Stimulated activated CD4-positive, alpha-beta T cell treated with anti-CD3 and anti-CD28 coated beads, Interleukin-1b, Interleukin-23, amount 100 ng/mL, for 48 hours (primary cell): Measurements from ENCODE around the gene TRIM10.
"Not testable (repeated sequence)": the region's sequence is repeated elsewhere in the genome, so short reads cannot be mapped to it uniquely, and the experiment has no call there.

Source experiments
- DNase-seq: peaks from one replicate; pipeline ENCODE4 v3.0.0-alpha.2; 2020

The TRIM10 gene

DNA sequence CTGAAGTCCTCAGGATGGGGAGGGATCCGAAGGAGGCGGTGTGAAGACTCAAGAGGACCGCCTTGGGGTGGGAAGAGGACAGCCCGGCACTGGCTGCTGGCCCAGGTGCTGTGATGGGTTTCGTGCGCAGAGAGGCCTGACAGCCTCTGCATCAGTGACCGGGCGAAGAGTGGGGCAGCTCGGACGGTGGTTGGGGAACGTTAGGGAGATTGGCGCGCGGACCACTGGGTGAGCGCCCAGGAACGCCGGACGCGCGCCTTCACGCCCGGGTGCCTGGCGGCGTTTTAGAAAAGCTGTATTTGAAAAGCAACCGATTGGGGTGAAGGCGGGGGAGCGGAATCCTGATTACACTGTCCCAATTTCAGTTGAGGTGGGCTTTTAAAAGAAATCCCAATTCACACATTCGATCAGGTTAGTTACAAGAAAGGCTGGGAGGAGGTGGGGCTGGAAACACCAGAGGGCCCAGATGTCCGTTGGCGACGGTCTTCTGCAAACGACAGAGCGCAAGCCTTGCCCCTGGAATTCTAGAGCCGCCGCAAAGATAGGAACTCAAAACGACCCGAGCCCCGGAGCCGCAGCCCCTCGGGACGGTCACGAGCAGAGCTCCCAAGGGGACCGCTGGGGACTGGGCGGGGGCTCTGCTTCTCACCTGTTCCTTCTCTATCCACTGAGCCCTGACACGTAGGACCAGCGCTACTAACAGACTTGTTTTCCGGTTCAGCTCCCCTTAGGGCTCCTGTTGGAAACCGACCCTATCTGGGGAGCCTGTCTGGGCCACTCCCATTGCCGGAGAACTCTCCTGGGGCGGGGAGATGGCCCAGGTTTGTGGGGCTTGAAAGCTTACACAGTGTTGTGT, 33.5 kb downstream of the TRIM10 start:
- no peak for DNase-seq

DNA sequence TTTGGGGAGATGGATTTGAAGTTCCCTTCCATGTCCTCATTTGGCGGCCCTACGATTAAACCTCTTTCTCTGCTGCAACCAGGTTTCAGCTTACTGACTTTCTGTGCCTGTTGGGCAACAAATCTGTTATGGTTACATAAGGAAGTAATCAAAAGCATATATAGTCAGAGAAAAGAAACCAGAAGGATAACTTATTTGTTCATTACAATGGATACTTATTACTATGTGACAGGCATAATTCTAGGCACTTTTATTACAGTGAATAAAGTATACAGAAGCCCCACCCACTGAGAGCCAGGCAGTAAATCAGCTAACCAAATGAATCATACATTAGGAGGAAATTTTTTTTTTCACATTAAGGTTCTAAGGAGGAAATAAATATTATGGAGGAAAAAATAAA, 38.5 kb downstream of the TRIM10 start:
- no peak for DNase-seq

DNA sequence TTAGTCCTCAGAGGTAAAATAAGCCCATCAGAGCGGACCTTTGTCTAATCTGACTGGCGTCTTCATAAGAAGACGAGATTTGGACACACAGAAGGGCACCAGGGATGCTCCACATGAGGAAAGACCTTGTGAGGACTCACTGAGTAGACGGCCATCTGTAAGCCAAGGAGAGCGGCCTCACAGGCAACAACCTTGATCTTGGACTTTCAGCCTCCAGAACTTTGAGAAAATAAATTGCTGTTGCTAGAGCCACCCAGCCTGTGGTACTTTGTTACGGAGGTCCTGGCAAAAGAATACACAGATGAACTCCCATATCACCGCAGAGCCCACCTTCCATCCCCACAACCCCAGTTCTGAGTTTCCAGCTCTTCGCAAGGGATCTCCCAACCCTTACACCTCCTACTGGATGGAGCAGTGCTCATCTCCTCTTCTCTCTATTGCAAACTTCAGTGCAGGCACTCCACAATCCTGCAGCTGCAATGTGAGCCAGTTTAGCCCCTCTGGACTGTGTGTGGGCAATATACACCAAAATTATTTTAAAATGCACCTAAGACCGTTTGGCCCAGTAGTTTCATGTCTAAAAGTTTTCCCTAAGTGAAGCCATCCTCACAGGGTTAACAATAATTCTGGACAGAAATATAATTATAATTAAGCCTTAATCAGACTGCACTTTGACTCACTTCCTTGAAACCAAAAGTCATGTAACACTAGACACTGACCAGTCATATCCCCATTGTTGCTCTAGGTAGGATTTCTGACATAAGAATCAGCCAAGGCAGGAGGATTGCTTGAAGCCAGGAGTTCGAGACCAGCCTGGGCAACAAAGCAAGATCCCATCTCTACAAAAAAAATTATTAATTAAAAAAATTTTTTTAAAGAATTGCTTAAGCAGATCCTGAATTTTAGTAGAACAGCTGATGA, 39.3 kb downstream of the TRIM10 start:
- DNase-seq, result no peak

- not testable (repeated sequence) for DNase-seq
Measured at GRCh38 chr6:30118691-30119090, 42.3 kb downstream of the TRIM10 start.

- no peak for DNase-seq
Measured at GRCh38 chr6:30116724-30117123, 44.3 kb downstream of the TRIM10 start.

GRCh38 chr6:30113841-30114240, 47.2 kb downstream of the TRIM10 start:
- no peak for DNase-seq

DNA sequence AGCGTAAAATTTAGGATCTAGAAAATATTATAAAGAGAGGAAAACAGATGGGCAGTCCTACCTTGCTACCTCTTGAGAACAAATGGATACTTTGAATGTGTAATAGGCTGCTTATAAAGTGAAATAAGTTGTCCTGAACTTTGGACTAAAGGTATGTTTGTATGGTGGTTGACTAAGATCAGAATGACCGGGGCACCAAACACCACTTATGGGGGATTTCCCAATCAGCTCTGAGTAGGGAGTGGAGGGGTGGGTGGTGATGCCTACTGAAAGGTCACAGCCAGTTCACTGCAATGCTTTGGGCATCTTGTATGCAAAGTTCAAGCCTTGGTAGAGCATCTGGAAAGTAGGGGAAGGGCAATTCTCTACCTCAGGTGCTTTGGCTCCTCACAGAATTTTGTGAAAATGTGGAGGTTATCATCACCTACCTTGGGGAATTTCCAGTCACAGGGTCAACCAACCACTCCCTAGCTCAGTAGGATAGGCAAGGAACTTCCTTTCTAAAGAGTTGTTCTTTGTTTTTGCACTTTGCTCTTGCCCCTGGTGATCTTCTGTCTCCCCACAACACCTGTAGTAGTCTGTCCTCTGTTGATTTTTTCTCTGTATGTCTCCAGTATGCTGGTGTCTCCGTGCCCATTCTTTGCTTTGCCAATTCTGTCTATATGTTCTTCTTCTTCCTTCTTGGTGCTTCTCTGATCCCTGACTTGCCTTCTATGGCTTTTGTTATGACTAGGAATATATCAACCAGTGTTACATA, 47.8 kb downstream of the TRIM10 start, which contains the start of gene TRIM31:
Gene TRIM31, minus strand, starts transcription at position 88 of the 757 bp plus-strand sequence. CDS start 285 bp downstream, outside the sequence.
- no peak for DNase-seq

DNA sequence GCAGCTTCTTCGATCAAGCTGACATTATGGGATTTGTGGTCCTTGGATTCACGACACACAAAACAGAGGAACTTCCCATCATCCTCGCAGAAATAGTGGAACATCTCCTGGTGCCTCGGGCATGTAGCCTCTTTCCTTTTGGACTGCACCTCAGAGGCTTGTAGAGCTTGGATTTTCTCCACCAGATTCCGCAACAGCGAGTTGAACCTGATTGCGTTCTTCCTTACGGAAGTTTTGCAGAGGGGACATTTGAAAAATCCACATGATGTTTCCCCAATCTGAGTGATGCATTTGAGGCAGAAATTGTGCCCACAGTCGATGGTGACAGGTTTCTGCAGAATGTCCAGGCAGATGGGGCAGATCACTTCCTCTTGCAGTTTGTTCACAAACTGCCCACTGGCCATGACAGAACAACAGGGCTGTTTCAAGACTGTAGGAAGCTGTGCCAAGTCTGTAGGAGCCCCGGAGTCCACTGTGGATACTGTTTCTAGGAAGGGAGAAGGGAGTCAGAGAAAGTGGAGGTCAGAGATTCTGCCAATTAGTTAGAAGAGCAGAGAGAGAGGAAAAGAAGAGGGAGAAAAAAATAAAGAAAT, 48.5 kb downstream of the TRIM10 start:
- no peak for DNase-seq

GRCh38 chr6:30111266-30111856, 49.6 kb downstream of the TRIM10 start:
- DNase-seq, result no peak

DNA sequence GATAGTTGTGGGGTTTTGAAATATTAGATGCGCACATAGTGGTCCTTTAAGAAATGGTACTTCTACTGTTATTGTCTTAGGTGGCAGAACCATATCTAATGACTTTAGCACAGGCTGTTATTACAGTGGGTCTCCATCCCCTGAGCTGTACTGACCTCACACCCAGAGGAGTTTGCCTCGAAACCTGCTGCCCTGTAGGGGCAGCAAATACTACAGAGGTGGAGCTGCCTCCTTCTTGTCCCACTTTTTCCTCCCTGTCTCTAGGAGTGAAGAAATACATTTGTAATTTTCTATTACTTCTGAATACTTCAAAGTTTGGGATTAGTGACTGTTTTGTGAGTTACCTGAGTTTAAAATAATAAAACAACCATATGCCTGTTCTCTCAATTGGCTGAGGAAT, 56.4 kb downstream of the TRIM10 start:
- no peak for DNase-seq

DNA sequence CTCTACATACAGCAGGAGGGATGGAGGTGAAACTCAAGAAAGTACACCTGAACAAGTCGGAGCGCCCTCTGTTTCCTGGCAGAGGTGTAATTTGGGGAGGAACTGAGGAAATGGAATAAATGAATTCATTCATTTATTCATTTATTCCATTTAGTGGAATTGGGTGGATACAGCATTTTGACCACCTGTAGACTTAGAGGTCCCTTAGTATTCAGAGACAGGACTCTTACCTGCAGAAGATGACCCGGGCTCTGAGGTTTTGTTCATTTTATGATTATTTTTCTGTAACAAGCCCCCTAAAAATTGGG, 57.2 kb downstream of the TRIM10 start:
- no peak for DNase-seq

GRCh38 chr6:30102970-30103871, 57.8 kb downstream of the TRIM10 start:
- DNase-seq, result peak; percentile 85

DNA sequence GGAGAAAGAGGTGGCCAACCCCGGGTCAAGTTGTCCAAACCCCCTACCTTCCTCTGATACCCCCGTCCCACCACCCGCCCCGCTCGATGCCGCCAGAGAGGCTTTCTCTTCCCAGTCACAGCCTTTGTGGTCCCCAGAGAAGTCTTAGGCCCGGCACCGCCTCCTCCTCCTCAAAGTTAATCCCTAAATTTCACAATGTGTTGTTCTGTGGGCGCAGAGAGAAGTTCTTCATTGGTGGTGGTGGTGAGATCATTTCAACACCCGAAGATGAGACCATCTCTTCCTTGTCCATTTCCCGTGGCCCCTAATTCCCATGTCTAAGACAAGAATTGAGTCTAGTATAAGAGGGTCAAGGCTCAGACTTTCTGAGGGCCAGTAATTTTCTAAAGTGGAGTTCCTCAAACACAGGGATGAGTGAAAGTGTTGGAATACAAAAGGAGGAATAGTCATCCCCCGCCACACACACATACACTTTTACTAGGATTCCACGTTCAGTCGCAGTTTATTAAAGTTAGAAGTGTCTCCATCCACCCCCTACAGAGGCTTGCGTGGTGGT, 58.5 kb downstream of the TRIM10 start:
- no peak for DNase-seq
